ENCODE results near the gene NPM3. TPM values are rescaled to one million over a fixed set of nuclear protein-coding genes. Genes with fewer than 3 reads are reported as not detected.

Gene NPM3
- total and polyA plus RNA-seq, 2 of the 13 experiments (the other 11 are each of a cell fraction or from before 2014, with no cell fraction given) = 47.6 to 129 TPM

DNA sequence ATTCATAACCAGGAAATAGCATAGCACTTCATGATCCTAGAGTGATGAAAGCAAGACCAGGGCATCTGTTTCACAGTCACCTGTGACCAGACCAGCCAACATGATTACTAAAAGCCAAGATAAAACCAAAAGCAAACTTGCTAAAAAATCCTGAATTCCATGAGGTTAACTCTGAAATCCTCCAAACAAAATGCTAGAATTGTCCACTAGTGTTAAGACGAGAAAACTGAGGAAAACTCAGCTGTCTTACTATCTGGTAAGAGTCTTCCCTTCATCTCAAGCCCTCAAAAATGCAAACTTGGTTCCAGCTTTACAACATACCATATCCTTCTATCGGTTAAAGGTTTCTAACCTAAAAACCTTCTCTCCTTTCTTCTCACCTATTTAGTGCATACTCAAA is 1.3 kb upstream of the NPM3 start (continued):
- TF ChIP-seq PRDM10 (CRISPR knock-in tag; IDR thresholded peaks at IDR 0.05; ENCODE audit: low read depth) (no peak), IKZF5 (CRISPR knock-in tag; IDR thresholded peaks at IDR 0.05) (no peak), HOXA7 (CRISPR knock-in tag; IDR thresholded peaks at IDR 0.05) (no peak), ZNF326 (CRISPR knock-in tag; IDR thresholded peaks at IDR 0.05; ENCODE audit: borderline replicate concordance) (no peak), MEIS1 (CRISPR knock-in tag; IDR thresholded peaks at IDR 0.05; ENCODE audit: borderline replicate concordance) (no peak), ZNF496 (CRISPR knock-in tag; IDR thresholded peaks at IDR 0.05; ENCODE audit: insufficient replicate concordance) (no peak), ZNF383 (CRISPR knock-in tag; IDR thresholded peaks at IDR 0.05; ENCODE audit: borderline replicate concordance) (no peak)
- TF ChIP-seq, protein P1, sequence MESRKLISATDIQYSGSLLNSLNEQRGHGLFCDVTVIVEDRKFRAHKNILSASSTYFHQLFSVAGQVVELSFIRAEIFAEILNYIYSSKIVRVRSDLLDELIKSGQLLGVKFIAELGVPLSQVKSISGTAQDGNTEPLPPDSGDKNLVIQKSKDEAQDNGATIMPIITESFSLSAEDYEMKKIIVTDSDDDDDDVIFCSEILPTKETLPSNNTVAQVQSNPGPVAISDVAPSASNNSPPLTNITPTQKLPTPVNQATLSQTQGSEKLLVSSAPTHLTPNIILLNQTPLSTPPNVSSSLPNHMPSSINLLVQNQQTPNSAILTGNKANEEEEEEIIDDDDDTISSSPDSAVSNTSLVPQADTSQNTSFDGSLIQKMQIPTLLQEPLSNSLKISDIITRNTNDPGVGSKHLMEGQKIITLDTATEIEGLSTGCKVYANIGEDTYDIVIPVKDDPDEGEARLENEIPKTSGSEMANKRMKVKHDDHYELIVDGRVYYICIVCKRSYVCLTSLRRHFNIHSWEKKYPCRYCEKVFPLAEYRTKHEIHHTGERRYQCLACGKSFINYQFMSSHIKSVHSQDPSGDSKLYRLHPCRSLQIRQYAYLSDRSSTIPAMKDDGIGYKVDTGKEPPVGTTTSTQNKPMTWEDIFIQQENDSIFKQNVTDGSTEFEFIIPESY (CRISPR knock-in tag; IDR thresholded peaks at IDR 0.05) = no peak

Data from HepG2 (cell line).